HL-60/S4 (cell line): ENCODE results near the gene SLC12A7.

Experiments
- in situ Hi-C: fragments of 300-500 bp; cut with MboI; formaldehyde crosslinking; loops from 2 replicates; pipeline ENCODE4 v1.14.3; 2022; ENCODE audit warnings: low sequenced_read_pairs

Gene SLC12A7

GRCh38 chr5:1040571-1040970 lies 71.3 kb downstream of the SLC12A7 start:
- in situ Hi-C loops, result no loop called here

GRCh38 chr5:1039706-1040260 lies 72.1 kb downstream of the SLC12A7 start:
- in situ Hi-C loops, result no loop called here

GRCh38 chr5:1039210-1039548 lies 72.7 kb downstream of the SLC12A7 start:
- in situ Hi-C loops, result no loop called here

GRCh38 chr5:1038417-1039209 lies 73.2 kb downstream of the SLC12A7 start:
- in situ Hi-C loops, result no loop called here

- in situ Hi-C loops, result no loop called here
These were observed 74.0 kb downstream of the SLC12A7 start for GRCh38 chr5:1037671-1038416.

- in situ Hi-C loops, result no loop called here
These were observed 74.7 kb downstream of the SLC12A7 start for GRCh38 chr5:1037123-1037670.

GRCh38 chr5:1036504-1037122 lies 75.2 kb downstream of the SLC12A7 start:
- in situ Hi-C loops, result no loop called here

GRCh38 chr5:1035421-1036405 lies 76.2 kb downstream of the SLC12A7 start:
- in situ Hi-C loops, result no loop called here

GRCh38 chr5:1034986-1035385 lies 76.9 kb downstream of the SLC12A7 start:
- in situ Hi-C loops, result no loop called here

GRCh38 chr5:1034421-1034905 lies 77.4 kb downstream of the SLC12A7 start:
- in situ Hi-C loops, result no loop called here

- in situ Hi-C loops, result no loop called here
These were observed 78.0 kb downstream of the SLC12A7 start for GRCh38 chr5:1033606-1034420.

GRCh38 chr5:1033178-1033577 lies 78.7 kb downstream of the SLC12A7 start:
- in situ Hi-C loops, result no loop called here

GRCh38 chr5:1032551-1033027 lies 79.3 kb downstream of the SLC12A7 start:
- in situ Hi-C loops, result no loop called here

GRCh38 chr5:1032011-1032410 lies 79.9 kb downstream of the SLC12A7 start:
- in situ Hi-C loops, result no loop called here

GRCh38 chr5:1031306-1031959 lies 80.4 kb downstream of the SLC12A7 start:
- in situ Hi-C loops, result no loop called here

GRCh38 chr5:1030801-1031271 lies 81.0 kb downstream of the SLC12A7 start:
- in situ Hi-C loops, result no loop called here

- in situ Hi-C loops, result no loop called here
These were observed 81.8 kb downstream of the SLC12A7 start for GRCh38 chr5:1029945-1030625.
